NCI-H1436 treated with DMSO at 0.1 percent for 48 hours (cell line): ENCODE measurements around the gene TBC1D4.
"Not testable (repeated sequence)": the region's sequence is repeated elsewhere in the genome, so short reads cannot be mapped to it uniquely, and the experiment has no call there.

Source experiments
- DNase-seq: peaks from one replicate; lab custom pipeline; 2025; lab: John Stamatoyannopoulos, UW

TBC1D4 gene

DNA sequence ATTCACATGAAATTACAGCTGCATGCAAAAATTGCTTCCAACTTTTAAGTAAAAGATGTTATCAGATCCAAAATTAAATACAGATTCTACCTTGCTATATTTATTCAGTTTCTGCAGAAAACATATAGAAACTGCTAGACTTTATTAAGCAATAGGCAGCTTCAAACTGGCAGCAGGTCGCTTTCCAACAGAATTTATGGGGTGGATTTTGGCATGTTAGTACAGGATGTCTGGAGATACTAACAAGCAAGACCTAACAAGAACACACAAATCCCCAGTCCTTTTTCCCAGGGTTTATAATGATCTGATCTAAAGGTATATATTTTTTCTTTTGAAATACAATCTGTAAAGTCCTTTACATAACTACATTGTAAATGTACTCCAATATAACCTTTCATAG is 27.5 kb downstream of the TBC1D4 start:
- no peak for DNase-seq

DNA sequence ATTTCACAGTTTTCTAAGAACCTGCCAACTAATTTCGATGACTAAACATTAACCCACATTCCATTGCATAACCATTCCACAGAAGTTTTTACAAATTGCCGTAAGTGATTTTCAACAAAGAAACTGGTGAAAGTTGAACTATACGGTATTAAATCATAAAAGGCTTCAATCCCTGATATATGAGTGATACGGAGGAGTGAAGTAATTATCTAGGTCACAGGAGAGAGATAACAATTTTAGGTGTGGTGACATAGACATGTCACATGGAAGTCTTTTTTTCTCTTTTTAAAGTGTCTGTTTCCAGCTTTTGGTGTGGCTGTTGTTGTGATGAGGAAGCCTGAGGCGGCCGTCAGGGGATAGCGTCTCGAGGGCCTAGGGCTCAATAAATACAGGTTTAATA is 29.4 kb downstream of the TBC1D4 start:
- no peak for DNase-seq

DNA sequence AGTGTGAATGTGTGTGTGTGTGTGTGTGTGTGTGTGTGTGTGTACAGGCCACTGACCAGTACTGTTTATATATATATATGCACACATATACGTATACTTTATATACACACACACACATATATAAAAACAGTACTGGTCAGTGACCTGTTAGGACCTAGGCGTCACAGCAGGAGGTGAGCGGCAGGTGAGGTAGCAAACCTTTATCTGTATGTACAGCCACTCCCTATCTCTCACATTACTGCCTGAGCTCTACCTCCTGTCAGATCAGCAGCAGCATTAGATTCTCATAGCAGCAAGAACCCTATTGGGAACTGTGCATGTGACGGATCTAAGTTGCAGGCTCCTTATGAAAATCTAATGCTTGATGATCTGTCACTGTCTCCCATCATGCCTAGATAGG is 34.5 kb downstream of the TBC1D4 start:
- no peak for DNase-seq

DNA sequence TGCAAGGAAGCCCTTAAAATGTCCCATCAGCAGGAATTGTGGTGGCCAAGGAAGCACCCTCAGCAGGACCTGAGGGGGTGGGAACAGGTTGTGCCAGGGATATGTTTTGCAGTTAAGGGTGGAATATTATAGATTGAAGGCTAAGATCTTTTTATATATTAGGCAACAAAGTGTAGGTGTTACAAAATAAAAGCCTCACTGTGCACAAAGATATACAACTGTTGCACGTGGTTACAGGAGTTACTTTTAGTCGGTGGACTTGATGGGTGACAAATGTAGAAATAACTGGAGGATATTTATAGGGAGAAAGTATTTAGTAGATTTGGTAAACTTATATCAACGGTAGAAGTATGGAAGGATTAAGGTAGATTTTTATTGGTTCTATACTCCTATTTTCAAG is 35.1 kb downstream of the TBC1D4 start:
- DNase-seq: no peak

DNA sequence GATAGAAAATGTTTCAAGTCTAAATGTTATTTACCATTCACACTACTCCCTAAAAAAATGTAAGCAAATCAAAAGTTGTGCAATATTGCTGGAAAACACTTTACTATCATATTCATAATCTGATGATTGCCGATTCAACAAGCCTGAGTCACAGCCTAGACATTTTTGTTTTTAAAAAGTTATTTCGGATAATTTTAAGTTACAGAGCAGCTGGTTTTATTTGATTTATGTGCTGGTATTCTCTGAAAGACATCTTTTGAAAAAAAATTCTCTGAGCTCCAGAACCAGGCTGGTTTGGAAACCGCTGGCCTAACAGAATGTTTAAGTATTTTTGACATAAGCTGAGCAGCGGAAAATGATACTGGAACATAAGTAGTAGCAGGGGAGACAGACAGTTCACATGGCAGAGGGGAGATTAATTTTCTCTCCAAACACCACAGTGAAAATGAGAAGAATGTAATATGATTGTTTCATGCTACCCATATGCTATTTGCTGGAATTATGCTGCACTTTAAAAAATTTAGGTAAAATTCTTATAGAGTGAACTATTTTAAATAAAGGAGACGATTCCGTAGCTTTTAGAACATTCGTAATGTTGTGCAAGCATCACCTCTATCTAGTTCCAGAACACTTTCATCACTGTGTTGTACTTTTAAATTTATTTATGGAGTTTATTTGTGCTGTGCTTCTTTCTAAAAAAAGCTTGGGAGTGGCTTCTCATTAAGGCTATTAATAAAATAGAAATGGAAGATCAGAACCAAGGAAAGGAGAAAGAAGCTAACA is 36.1 kb downstream of the TBC1D4 start:
- DNase-seq: no peak

DNA sequence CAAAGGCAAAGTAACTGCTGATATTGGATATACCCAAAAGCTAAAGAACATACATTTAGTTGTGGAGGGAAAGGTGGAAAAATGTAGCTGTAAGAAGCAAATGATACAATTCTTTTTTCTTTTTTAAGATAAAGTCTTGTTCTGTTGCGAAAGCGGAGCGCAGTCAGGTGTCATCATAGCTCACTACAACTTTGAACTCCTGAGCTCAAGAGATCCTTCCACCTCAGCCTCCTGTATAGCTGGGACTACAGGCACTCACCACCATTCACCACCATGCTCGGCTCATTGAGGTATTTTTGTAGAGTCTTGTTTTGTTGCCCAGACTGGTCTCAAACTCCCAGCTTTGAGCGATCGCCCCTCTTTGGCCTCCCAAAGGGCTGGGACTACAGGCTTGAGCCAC is 38.0 kb downstream of the TBC1D4 start:
- no peak for DNase-seq

DNA sequence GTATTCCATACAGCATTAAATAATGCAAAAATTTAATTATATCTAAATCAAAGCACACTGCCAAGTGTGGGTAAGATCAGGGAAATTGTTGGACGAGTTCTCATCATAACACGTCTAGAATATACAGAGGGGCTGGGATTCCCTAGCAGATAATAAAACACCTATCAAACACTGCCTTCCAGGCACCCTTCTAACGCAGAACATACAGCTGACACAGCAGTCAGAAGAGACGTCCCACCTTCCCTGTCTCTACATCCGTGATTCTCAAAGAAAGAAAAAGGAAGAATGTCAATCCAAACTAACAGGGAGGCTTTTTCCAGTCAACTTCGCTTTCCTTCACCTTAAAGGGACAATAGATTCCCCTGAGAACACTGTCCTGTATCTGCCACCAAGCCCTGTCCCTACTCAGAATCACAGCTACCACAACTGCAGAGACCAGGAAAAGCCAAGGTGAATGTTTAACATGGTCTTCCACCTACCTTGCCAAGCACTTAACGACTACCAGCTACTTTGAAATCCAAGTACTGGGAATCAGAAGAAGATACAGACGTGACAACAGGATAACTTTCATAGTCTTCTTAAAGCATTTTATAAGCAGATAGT is 38.5 kb downstream of the TBC1D4 start:
- no peak for DNase-seq

DNA sequence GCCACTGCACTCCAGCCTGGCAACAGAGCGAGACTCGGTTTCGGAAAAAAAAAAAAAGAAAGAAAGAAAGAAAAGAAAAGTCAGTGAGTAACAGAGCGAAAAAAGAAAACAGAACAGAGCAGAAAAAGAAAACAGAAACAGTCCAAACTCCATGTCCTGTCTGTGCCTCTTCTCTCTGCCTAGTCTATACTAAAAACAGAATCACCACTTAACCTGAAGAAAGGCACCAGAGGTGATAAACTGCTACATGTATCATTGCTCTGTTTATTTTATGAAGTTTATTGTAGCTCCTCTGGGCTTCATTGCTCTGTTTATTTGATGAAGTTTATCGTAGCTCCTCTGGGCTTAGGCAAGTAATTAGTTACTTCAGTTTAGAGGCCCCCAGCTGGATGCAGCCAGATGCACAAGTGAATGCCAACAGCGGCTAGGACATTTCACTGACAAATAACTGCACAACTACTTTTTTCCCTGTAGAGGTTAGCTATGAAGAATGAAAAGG is 39.2 kb downstream of the TBC1D4 start:
- DNase-seq: no peak

DNA sequence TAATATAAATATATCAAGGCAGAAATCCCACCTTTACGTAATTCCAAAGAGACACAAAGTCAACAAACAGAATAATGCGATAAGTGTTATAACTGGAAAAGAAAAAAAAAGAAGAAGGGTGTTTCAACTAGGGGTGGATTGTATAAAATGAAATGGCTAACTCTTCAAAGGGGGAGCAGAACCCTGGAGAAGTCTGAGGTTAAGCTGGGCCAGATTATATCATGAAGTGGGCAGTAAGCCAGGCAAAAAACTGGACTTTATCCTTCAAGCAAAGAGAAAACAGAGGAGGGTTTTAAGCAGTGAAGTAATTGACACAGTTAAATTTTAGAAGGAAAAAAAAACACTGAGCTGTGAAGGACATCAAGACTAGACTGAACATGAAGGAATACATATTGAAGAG is 41.9 kb downstream of the TBC1D4 start:
- no peak for DNase-seq

DNA sequence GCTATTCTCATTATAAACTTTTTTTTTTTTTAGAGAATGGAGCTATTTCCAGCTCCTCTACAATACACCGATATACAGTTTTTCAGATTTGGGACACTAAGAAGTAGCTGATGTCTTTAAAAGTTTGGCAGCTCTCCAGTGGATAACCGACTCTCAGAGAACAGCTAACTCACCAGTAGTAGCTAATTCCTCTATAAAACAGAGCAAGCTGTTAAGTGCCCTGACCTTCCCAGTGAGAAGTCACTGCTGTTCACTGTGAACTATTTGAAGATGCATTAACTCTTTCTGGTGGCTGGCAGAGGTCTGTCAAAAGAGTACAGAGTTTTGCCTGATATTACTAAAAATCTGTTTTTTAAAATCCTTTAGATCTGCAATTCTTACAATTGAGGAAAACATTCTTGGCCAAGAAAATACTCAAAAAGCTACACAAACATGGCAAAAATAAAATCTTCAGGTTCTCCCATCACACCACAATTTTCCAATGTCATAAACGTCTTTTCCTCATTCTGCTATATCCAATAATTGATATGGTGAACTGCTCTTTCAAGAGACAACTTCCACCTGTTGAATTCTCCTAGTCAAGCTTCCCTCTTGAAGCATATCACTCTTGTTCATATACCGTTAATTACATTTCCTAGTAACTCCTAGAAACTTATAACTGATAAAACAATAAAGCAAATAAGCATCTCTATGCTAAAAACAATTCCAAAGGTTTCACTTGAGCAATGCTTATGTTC is 44.2 kb downstream of the TBC1D4 start:
- no peak for DNase-seq

DNA sequence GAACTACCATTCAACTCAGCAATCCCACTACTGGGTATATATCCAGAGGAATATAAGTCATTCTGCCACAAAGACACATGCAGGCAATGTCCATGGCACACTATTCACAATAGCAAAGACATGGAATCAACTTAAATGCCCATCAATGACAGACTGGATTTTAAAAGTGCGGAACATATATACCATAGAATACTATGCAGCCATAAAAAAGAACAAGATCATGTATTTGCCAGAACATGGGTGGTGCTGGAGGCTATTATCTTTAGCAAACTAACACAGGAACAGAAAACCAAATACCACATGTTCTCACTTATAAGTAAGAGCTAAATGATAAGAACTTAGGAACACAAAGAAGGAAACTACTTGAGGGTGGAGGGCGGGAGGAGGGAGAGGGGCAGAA is 47.8 kb downstream of the TBC1D4 start:
- DNase-seq: not testable (repeated sequence)

DNA sequence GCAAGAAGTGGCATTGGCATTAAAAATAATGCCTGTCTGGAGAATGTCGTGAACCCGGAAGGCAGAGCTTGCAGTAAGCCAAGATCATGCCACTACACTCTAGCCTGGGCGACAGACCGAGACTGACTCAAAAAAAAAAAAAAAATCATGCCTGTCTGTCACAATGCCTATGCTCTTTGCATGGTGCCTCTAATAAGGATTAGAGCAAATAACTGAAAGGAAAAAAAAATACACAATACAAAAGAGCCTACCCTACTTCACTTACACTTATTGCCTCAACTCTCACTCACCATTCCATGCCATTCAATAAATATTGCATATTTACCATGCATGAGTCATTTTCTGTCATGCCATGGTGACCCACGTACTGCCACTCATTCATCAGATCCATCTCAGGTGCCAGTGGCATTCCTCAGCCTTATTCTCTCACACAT is 49.1 kb downstream of the TBC1D4 start:
- DNase-seq: no peak

DNA sequence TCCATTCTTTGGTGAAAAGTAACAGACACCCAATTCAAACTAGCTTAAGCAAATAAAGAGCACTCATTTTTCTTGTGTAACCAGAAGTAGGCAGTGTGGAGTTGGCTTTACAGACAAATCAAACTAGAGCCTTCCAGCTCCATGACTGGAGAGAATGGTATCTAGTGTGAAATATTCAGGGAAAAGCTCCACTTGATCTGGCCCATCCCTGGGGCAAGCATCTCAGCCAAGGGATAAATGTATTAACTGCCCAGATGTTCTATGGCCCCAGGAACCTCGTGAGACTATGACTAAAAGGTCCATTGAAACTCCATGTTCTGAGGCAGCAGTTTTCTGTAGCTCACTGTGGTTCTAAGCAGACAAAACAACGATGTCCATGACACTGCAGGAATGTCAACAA is 49.9 kb downstream of the TBC1D4 start:
- no peak for DNase-seq

DNA sequence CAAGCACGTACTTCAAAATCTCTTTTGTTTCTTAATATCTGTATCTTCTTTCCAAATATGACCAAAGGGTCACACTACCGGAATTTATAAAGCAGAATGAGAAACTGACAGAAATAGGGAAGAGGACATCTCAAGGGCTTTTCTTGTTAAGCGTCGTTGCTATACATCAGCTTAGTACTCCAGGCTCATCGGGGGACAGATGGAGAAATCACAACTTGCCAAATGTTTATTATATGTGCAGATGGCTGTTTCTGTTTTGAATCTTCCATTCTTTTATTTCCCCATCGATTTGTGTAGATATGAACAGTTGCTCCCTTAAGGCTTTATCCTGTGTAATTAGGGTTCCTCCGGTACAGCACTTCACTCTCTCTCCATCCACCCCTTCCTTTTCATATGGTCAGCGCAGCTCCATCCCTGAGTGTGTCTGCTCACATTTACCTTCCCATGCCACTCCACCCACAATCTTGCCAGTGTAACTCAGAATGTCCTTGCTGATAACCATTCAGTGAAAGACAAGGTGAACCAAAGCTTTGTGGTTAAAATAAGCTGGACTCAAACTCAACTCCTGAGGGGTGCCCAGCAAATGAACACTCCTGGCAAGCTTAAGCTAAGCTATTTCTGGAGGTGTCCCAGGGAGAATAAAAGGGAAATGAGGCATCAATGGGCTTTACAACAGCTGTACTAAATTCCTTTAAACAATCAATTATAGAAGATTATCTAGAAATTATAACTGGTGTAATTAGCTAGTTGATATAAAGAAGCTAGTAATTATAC is 51.3 kb downstream of the TBC1D4 start:
- no peak for DNase-seq

DNA sequence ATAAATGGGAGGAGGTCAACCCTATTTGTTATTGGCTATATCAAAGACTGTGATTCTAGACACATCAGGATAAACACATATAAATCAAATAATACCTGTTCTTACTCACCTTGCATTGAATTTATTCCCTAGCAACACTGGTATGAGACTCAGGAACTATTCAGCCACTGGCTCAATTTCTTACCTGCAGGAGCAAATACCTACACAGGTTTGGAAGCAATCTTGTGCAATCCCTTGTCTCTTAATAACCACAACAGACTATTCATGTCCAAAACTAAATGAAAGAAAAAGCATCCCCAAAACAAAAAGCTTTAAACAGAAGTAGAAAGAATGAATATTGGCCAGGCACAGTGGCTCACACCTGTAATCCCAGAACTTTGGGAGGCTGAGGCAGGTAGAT is 55.5 kb downstream of the TBC1D4 start:
- DNase-seq: no peak

DNA sequence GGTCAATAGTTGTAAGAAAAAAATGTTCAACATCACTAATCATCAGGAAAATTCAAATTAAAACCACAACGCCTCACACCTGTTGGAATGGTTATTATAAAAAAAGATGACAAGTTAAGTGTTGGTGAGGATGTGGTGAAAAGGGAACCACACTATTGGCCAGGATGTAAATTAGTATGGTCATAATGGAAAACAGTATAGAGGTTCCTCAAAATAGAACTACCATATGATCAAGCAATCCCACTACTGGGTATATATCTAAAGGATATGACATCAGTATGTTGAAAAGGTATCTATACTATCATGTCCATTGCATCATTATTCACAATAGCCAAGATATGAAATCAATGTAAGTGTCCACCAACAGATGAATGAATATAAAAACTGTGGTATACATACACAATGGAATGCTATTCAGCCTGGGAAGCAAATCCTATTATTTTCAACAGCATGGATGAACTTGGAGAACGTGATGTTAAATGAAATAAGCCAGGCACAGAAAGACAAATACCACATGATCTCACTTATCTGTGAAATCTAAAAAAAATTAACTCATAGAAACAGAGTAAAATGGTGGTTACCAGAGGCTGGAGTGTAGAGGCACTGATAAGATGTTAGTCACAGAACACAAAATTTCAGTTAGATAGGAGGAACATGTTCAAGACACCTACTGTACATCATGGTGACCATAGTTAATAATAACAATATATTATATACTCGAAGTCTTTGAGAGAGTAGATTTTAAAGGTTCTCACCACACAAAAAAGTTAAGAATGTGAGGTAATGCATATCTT is 56.6 kb downstream of the TBC1D4 start:
- no peak for DNase-seq

DNA sequence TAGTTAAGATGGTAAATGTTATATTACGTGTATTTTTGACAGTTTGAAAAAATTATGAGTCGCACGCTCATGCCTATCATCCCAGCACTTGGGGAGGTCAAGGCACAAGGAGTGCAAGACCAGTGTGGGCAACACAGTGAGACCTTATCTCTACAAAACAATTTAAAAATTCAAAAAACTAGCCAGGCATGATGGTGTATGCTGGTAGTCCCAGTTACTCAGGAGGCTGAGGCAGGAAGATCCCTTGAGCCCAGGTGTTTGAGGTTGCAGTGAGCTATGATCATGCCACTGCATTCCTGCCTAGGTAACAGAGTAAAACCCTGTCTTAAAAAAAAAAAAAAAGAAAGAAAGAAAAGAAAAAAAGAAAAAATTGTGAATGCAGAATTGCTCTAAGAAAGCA is 58.0 kb downstream of the TBC1D4 start:
- no peak for DNase-seq

DNA sequence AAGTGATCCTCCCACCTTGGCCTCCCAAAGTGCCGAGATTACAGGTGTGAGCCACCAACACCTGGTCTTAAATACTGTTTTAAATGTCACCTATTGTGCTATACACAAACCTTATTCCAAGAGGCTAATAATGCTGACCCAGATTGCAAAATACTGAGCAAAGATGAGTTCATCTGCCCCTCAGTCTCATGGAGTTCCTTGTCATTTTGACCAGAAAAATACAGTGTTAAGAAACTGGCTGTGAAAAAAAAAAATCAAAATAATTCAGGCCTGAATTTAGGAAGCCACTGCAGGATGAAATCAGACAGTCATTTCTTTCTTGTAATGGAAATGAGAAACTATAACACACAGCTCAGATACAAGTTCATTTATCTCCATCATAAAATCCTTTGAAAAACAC is 59.9 kb downstream of the TBC1D4 start:
- no peak for DNase-seq

DNA sequence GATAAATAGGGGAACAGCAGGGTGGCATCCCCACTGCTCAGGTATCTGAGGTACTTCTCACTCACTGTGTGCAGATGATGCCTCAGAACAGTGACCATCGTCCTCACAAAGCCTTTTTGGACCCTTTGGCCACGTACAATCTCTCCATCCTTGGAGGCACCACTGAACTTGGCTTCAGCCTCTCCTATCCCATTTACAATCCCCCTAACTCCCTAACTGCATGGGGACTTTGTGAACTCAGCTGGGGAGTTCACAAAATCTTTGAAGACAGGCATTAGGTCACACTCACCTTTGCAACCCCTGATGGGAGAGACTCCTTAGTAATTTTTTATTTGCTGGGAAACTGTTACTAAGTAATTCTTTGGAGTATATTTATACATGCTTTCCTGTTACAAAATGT is 60.8 kb downstream of the TBC1D4 start:
- DNase-seq: no peak

DNA sequence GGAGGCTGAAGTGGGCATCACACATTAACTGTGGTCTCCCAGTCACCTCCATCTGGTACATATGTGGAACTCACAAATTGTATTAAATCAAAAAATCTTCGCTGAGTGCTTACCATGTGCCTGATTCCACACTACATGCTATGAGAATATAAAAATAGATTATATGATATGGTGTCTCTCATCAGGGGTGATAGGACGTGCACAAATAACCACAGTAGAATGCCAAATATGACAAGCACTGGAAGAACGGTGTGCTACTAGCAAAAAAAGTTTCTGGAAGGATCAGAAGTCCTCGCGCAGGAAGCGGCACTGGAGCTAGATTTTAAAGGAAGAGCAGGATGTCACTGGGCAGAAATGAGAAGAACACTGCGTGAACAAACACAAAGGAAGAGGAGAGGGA is 62.3 kb downstream of the TBC1D4 start:
- no peak for DNase-seq

DNA sequence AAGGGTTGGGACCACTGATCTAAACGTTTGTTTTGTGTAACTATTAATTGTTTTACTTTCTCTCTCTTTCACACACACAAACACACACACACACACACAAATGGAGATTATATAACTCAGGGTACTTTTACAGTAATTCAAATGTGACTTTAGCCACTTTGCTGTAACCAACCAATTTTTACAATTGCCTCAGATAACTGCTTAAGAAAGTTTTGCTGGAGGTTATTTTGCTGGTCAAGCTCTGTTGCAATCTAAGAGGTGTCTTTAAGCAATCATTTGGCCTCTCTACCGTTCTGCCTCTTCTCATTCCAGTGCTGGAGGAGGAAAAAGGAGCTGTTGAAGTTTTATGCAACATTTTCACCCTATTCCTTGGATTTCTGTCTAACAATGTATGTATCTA is 63.0 kb downstream of the TBC1D4 start:
- DNase-seq: no peak
